SK-N-MC (cell line): ENCODE measurements around the gene DGCR2.
"Not testable (repeated sequence)": the region's sequence is repeated elsewhere in the genome, so short reads cannot be mapped to it uniquely, and the experiment has no call there.

ENCODE experiments used
- DNase-seq: peaks from one replicate; pipeline ENCODE4 v3.0.0-alpha.2; 2011; ENCODE audit warnings: low read depth, low spot score
- H3K27ac ChIP-seq: fragments of 200-600 bp; sonication (generic); 2 replicates; pipeline ENCODE4 v1.5.1; 2016; ENCODE audit warnings: mixed run types
- H3K36me3 ChIP-seq: fragments of 200-600 bp; sonication (generic); 2 replicates; pipeline ENCODE4 v1.6.1; 2017; ENCODE audit warnings: antibody characterized with exemption, low read length, mixed read lengths; ENCODE audit not compliant: insufficient read depth
- H3K4me3 ChIP-seq: fragments of 200-600 bp; sonication (generic); 2 replicates; pipeline ENCODE4 v1.5.1; 2016
- H3K9ac ChIP-seq: fragments of 200-600 bp; sonication (generic); 2 replicates; pipeline ENCODE4 v1.8.0; 2017; ENCODE audit warnings: mixed run types, mixed read lengths; ENCODE audit not compliant: insufficient read length
- H3K9me3 ChIP-seq: fragments of 200-600 bp; sonication (generic); 2 replicates; pipeline ENCODE4 v1.6.1; 2017; ENCODE audit warnings: low read depth, mild to moderate bottlenecking, antibody characterized with exemption, low read length, moderate library complexity, mixed read lengths
- EZH2 ChIP-seq: fragments of 200-600 bp; sonication (generic); IDR thresholded peaks from one replicate; pipeline ENCODE4 v1.6.1; 2017; ENCODE audit warnings: antibody characterized with exemption
- FOXP2 ChIP-seq: optimal IDR thresholded peaks from 2 replicates; pipeline ENCODE3; 2011; ENCODE audit warnings: mild to moderate bottlenecking, moderate library complexity; ENCODE audit not compliant: insufficient read depth; ENCODE audit errors: extremely low read length, control extremely low read depth
- POLR2AphosphoS5 ChIP-seq: IDR thresholded peaks from 2 replicates; pipeline ENCODE4 v1.6.1; 2012; ENCODE audit warnings: mild to moderate bottlenecking, low read depth, low read length, borderline replicate concordance

The DGCR2 gene

GRCh38 chr22:19075404-19075803 is 46.8 kb downstream of the DGCR2 start:
- Histone ChIP-seq H3K36me3 (peaks cover 5% of the 10 kb centered on the region), H3K9ac (no peak overlapping the region), H3K27ac (no peak overlapping the region), H3K4me3 (no peak overlapping the region), H3K9me3 (no peaks in the 10 kb centered on the region)
- DNase-seq, result no peak
- TF ChIP-seq EZH2 (no peak), FOXP2 (no peak)

GRCh38 chr22:19072853-19073252 is 49.4 kb downstream of the DGCR2 start:
- H3K36me3 ChIP-seq, DNase-seq, H3K9me3 ChIP-seq, H3K27ac ChIP-seq, H3K9ac ChIP-seq, H3K4me3 ChIP-seq: not testable (repeated sequence)

- TF ChIP-seq EZH2 (no peak), FOXP2 (no peak), POLR2AphosphoS5 (no peak)
- no peak overlapping the region for H3K4me3 ChIP-seq
Observed at GRCh38 chr22:19070397-19071169, 51.6 kb downstream of the DGCR2 start.

GRCh38 chr22:19069451-19069850 is 52.8 kb downstream of the DGCR2 start:
- Histone ChIP-seq H3K4me3 (no peak overlapping the region), H3K36me3 (peaks cover 15% of the 10 kb centered on the region; the same call in 1 of the 2 replicates), H3K9me3 (no peaks in the 10 kb centered on the region), H3K27ac (no peak overlapping the region), H3K9ac (no peak overlapping the region)
- no peak for DNase-seq
- TF ChIP-seq FOXP2 (no peak), EZH2 (no peak), POLR2AphosphoS5 (no peak)

More at GRCh38 chr22:19070397-19071169, 51.6 kb downstream of the DGCR2 start:
- Histone ChIP-seq H3K27ac (no peak overlapping the region), H3K9ac (no peak overlapping the region), H3K9me3 (no peaks in the 10 kb centered on the region), H3K36me3 (peaks cover 11% of the 10 kb centered on the region)
- DNase-seq, result no peak

GRCh38 chr22:19068784-19069271 is 53.4 kb downstream of the DGCR2 start:
- no peak overlapping the region for H3K27ac ChIP-seq
- H3K4me3 ChIP-seq, result no peak overlapping the region
- no peak for DNase-seq
- H3K9me3 ChIP-seq, result no peaks in the 10 kb centered on the region
- no peak overlapping the region for H3K9ac ChIP-seq
- TF ChIP-seq POLR2AphosphoS5 (no peak), FOXP2 (no peak), EZH2 (no peak)
- H3K36me3 ChIP-seq, result peaks cover 19% of the 10 kb centered on the region; the same call in 1 of the 2 replicates

GRCh38 chr22:19067696-19068348 is 54.4 kb downstream of the DGCR2 start:
- TF ChIP-seq POLR2AphosphoS5, result no peak
- TF ChIP-seq FOXP2, result no peak
- no peak overlapping the region for H3K4me3 ChIP-seq
- H3K27ac ChIP-seq, result no peak overlapping the region
- H3K36me3 ChIP-seq, result peaks cover 26% of the 10 kb centered on the region; the same call in 1 of the 2 replicates
- no peak overlapping the region for H3K9ac ChIP-seq
- no peaks in the 10 kb centered on the region for H3K9me3 ChIP-seq
- DNase-seq, result no peak

GRCh38 chr22:19066531-19067271 is 55.5 kb downstream of the DGCR2 start:
- no peaks in the 10 kb centered on the region for H3K9me3 ChIP-seq
- no peak for DNase-seq
- H3K27ac ChIP-seq, result no peak overlapping the region
- no peak overlapping the region for H3K9ac ChIP-seq
- H3K4me3 ChIP-seq, result no peak overlapping the region
- TF ChIP-seq FOXP2 (no peak), EZH2 (no peak), POLR2AphosphoS5 (no peak)
- H3K36me3 ChIP-seq, result peaks cover 29% of the 10 kb centered on the region; the same call in 1 of the 2 replicates

- no peaks in the 10 kb centered on the region for H3K9me3 ChIP-seq
- H3K36me3 ChIP-seq, result peaks cover 27% of the 10 kb centered on the region; the same call in 1 of the 2 replicates
- no peak overlapping the region for H3K27ac ChIP-seq
- TF ChIP-seq FOXP2 (no peak), POLR2AphosphoS5 (no peak), EZH2 (no peak)
- no peak for DNase-seq
- H3K9ac ChIP-seq, result no peak overlapping the region
- H3K4me3 ChIP-seq, result no peak overlapping the region
Observed at GRCh38 chr22:19065929-19066328, 56.3 kb downstream of the DGCR2 start.
